GM18873 (cell line): ENCODE data around the gene OR14C36.
"Not testable (repeated sequence)": the region's sequence is repeated elsewhere in the genome, so short reads cannot be mapped to it uniquely, and the experiment has no call there.

Experiments used
- ATAC-seq: cut with Tn5 transposase; IDR thresholded peaks from one replicate; pipeline ENCODE4 v1.9.1; 2021; ENCODE audit warnings: mild to moderate bottlenecking, moderate library complexity, moderate number of reproducible peaks; ENCODE audit not compliant: unreplicated experiment, low FRiP score

OR14C36 gene

GRCh38 chr1:248348475-248348874, at the start of gene OR14C36:
Gene OR14C36, plus strand, starts transcription at chr1:248348775. Its CDS starts 0 bp downstream, at chr1:248348775.
- no peak for ATAC-seq

DNA sequence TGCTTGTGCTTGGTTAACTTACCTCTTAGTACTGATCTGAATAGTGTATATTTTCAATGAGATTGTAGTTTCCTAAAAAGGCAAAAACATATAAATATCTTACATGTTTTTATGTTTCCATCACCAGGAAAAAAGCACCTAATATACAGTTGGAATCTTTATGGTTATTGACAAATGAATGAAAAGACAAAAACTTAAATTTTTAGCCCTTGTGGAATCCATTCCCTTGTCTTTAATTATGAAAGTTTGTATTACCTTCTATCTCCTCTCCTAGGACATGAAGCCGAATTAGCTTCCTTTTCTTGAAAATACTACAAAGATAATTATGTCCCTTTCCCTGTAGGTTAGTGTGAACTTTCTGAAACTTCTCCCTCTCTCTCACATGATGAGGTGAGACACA, 45.3 kb upstream of the OR14C36 start, which contains the start of gene OR2T12:
OR2T12 (minus strand) TSS at position 101 of the 400 bp plus-strand sequence. CDS start 7,846 bp downstream, outside the sequence.
- ATAC-seq = no peak

DNA sequence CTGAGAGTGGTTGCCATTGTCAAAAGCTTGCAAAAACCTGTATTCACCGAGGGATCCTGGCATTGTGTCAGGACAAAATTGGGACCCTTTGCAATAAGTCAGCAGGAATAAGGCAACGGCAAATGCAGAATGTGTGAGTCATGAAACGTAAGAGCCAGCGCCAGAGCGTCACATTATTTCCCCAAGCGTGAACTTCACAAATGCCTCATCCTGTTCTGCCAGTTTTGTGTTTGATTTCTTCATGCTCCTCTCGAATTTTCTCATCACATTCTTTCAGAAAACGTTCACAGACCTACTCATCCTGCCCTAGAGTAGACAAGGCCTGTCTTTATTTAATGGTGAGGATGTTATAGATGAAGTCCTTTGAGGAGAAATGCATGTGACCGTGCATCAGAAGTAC, 42.9 kb upstream of the OR14C36 start:
- ATAC-seq = not testable (repeated sequence)

- no peak for ATAC-seq
Observed at GRCh38 chr1:248306103-248306502, 42.5 kb upstream of the OR14C36 start.

DNA sequence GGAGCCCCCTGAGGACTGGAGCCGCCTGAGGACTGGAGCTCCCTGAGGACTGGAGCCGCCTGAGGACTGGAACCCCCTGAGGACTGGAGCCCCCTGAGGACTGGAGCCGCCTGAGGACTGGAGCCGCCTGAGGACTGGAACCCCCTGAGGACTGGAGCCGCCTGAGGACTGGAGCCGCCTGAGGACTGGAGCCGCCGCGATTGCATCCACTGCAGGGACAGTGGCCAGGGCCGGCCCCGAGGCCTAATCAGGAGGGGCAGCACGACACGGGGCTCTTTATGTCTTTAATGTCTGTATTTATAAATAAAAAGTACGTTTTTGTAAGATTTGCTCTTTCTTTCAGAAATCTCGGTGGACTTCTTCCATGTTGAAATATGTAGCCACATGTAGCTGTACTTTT, 41.8 kb upstream of the OR14C36 start:
- ATAC-seq = not testable (repeated sequence)

GRCh38 chr1:248316796-248317195, 31.8 kb upstream of the OR14C36 start:
- no peak for ATAC-seq

GRCh38 chr1:248324468-248324867, 24.1 kb upstream of the OR14C36 start, which contains the start of gene OR2M7:
Gene OR2M7, minus strand, starts transcription at chr1:248324568. Its CDS starts 0 bp downstream, at chr1:248324568.
- no peak for ATAC-seq

GRCh38 chr1:248343451-248343850, 5.1 kb upstream of the OR14C36 start:
- ATAC-seq = no peak

- no peak for ATAC-seq
Observed at GRCh38 chr1:248359415-248359814, 10.8 kb downstream of the OR14C36 start.

DNA sequence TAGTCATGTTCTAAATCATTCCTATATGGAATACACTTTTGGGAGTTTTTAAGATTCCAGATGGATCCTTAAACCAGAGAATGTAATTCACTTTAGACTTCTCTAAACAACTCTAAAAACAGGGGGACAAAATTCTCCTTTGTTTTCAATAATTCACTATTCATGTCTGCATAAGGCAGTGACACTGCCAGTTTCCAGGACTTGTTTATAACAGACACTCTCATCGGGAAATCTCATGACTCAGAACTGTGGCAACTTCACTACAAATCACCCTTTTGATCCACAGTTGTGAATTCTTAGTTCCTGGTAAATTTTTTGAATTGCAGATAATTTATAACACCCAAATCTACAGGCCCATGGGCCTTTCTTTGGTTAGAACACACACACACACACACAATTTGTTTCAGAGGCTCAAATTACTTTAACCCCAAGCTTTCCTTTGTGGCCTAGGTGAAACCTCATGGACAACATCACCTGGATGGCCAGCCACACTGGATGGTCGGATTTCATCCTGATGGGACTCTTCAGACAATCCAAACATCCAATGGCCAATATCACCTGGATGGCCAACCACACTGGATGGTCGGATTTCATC, 12.6 kb downstream of the OR14C36 start, which contains the start of gene OR2T4:
OR2T4 (plus strand) TSS at position 545 of the 595 bp plus-strand sequence; CDS start at position 545, 0 bp downstream.
- no peak for ATAC-seq

DNA sequence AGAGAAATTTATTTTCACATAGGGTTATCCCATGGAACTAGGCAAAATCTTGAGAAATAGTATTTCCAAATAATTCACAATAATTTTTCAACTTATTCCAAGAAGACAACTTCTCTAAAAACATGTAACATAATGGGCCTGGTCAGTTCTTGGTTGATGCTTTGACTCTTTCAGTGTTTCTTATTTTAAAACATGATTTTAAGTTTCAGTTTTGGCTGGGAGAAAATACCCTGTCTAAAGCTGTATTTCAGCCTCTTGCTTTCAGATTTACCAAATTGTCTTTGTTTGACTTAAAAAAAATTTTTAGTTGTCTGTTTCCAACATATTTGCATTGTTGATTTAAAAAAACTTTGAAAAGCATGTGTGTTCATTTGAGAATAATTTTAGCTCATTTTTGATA, 18.0 kb downstream of the OR14C36 start:
- ATAC-seq = no peak

GRCh38 chr1:248372394-248372793, 23.8 kb downstream of the OR14C36 start:
- no peak for ATAC-seq

GRCh38 chr1:248373761-248374160, 25.2 kb downstream of the OR14C36 start:
- no peak for ATAC-seq

- ATAC-seq = no peak
Observed at GRCh38 chr1:248375446-248375845, 26.9 kb downstream of the OR14C36 start, which contains the start of gene OR2T6. Gene OR2T6, plus strand, starts transcription at chr1:248375746. Its CDS starts 11,863 bp downstream, at chr1:248387609.

- no peak for ATAC-seq
Observed at GRCh38 chr1:248376916-248377315, 28.3 kb downstream of the OR14C36 start.

DNA sequence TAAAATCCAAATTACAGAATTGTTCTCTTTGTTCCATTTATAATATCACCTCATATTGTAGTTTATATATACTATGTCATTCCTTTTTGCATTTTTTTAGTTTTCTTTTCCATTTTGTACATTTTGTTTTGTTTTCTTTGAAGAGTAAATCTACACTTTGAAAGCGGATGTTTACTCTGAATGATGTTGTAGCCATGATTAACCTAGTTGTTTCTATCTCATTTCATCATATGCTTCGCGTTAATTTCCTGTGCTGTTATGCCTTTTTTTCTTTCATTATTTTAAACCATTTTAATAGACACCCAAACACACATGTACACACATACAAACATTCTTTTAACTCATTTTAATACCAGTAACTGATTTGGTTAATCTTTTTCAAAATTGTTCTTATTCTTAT, 32.3 kb downstream of the OR14C36 start:
- no peak for ATAC-seq

- ATAC-seq = no peak
Observed at GRCh38 chr1:248388426-248388825, 39.9 kb downstream of the OR14C36 start.

DNA sequence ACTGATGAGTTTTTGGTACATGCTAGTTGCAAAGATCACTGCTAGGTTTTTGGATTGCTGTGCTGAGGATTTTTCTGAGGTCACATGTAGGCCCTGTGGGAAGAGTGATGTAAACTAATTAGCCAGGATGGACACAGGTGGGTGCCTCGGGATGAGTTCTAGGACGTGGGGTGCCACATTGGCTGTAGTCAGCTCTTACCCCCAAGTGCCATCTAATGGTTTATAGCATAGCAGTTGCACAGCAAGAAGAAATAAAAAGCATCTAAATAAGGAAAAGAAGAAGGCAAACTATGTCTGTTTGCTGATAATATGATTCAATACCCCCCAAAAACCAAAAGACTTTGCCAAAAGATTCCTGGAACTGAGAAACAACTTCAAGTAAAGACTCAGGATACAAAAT, 44.5 kb downstream of the OR14C36 start:
- no peak for ATAC-seq
